ENCODE results near the gene PMAIP1.
"Not testable (repeated sequence)": the region's sequence is repeated elsewhere in the genome, so short reads cannot be mapped to it uniquely, and the experiment has no call there.

Gene PMAIP1

GRCh38 chr18:59899298-59900221 lies at the start of gene PMAIP1:
Gene PMAIP1 (plus strand): TSS chr18:59899996. CDS start chr18:59900178, 182 bp downstream.
- DNase-seq = no peak

- no peak for DNase-seq
Measured at GRCh38 chr18:59851784-59852399, 47.9 kb upstream of the PMAIP1 start.

- DNase-seq = no peak
Measured at GRCh38 chr18:59852548-59852947, 47.2 kb upstream of the PMAIP1 start.

GRCh38 chr18:59853380-59853779 lies 46.4 kb upstream of the PMAIP1 start:
- no peak for DNase-seq

- not testable (repeated sequence) for DNase-seq
Measured at GRCh38 chr18:59853988-59854387, 45.8 kb upstream of the PMAIP1 start.

- DNase-seq = no peak
Measured at GRCh38 chr18:59861009-59861408, 38.8 kb upstream of the PMAIP1 start.

GRCh38 chr18:59861963-59862819 lies 37.6 kb upstream of the PMAIP1 start:
- no peak for DNase-seq

GRCh38 chr18:59865241-59865986 lies 34.4 kb upstream of the PMAIP1 start:
- no peak for DNase-seq

- no peak for DNase-seq
Measured at GRCh38 chr18:59866551-59867269, 33.1 kb upstream of the PMAIP1 start.

- DNase-seq = no peak
Measured at GRCh38 chr18:59867337-59868104, 32.3 kb upstream of the PMAIP1 start.

GRCh38 chr18:59870623-59871130 lies 29.1 kb upstream of the PMAIP1 start:
- no peak for DNase-seq

- DNase-seq = no peak
Measured at GRCh38 chr18:59871711-59872362, 28.0 kb upstream of the PMAIP1 start.

- DNase-seq = no peak
Measured at GRCh38 chr18:59873641-59874040, 26.2 kb upstream of the PMAIP1 start.

GRCh38 chr18:59874166-59874565 lies 25.6 kb upstream of the PMAIP1 start:
- DNase-seq = no peak

GRCh38 chr18:59876310-59876626 lies 23.5 kb upstream of the PMAIP1 start:
- DNase-seq = no peak

- DNase-seq = no peak
Measured at GRCh38 chr18:59877361-59877760, 22.4 kb upstream of the PMAIP1 start.

- DNase-seq = no peak
Measured at GRCh38 chr18:59878644-59879043, 21.2 kb upstream of the PMAIP1 start.

- DNase-seq = no peak
Measured at GRCh38 chr18:59881728-59882656, 17.8 kb upstream of the PMAIP1 start.

GRCh38 chr18:59884351-59884750 lies 15.4 kb upstream of the PMAIP1 start:
- no peak for DNase-seq

All from cerebellar nuclear complex (tissue), 1 donor.